HG02870 (cell line): ENCODE results near the gene CST2.
"Not testable (repeated sequence)": the region's sequence is repeated elsewhere in the genome, so short reads cannot be mapped to it uniquely, and the experiment has no call there.

Experiments
- ATAC-seq: cut with Tn5 transposase; IDR thresholded peaks from one replicate; pipeline ENCODE4 v1.9.1; 2021; ENCODE audit warnings: mild to moderate bottlenecking, moderate library complexity; ENCODE audit not compliant: unreplicated experiment

CST2 gene, protein sequence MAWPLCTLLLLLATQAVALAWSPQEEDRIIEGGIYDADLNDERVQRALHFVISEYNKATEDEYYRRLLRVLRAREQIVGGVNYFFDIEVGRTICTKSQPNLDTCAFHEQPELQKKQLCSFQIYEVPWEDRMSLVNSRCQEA

DNA sequence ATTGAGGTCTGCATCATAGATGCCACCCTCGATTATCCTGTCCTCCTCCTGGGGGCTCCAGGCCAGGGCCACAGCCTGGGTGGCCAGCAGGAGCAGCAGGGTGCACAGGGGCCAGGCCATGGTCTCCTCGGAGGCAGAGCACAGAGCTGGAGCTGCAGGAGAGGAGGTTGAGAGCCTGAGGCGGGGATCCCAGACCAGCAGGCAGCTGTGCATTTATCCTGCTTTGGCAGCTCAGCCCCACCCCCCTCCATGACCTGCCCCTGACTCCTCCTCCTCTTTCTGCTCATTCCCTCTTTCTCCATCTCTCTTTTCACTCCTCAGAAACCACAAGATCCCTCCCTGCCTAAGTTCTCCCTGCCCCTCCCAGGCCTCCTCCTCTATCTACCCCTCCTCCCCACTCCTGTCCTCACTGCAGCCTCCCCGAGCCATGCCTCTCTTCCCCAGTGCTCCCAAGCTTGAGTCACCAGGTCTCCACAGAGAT lies at the start of gene CST2:
CST2 (minus strand) TSS at position 189 of the 481 bp plus-strand sequence; CDS start at position 120, 69 bp downstream.
- ATAC-seq, result no peak

DNA sequence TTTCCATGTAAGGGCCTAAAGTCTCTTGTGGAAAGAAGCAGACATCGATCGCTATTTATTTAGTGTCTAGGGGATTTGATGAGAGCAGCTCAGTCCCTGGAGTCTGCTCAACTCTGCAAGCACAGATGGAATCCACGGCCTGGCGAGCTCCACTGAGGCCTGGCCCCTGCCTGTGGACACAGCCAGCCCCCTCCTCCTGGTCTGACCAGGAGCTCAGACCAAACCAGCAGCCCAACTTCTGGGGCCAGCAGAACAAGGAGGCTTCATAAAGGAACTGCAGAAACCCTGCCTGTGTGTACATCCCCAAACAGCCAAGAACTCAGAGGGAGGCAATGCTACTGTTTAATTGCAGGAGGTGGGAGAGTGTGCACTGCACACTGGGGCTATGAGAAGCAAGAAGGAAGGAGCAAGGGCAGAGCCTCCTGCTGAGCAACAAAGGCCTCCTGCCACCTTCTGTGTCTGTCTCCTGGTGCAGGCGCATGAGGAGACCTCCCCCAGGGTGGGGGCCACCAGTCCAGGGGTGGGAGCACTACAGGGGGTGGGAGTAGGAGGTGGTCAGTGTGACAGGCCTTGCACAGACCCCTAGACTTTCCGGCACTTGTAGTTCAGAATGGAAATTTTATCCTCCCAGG lies 49.2 kb upstream of the CST2 start:
- ATAC-seq, result no peak

DNA sequence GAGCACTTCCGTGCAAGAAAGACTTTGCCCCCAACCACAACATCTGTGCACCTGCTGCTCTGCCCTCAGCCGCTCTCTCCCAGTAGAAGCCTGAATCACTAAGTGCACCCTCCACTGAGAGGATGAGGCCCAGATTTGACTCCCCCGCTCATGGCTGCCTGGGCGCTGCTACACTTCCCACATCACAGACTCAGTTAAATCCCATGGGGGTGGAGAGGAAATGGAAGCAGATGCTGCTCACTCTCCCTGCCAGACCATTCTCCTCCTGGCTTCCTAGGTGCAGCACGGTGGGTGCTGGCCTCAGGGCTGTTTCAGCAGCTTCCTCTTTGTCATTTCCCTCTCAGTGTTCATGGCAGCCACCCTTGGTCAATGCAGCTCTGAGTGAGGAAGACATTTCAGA lies 48.2 kb upstream of the CST2 start:
- no peak for ATAC-seq

DNA sequence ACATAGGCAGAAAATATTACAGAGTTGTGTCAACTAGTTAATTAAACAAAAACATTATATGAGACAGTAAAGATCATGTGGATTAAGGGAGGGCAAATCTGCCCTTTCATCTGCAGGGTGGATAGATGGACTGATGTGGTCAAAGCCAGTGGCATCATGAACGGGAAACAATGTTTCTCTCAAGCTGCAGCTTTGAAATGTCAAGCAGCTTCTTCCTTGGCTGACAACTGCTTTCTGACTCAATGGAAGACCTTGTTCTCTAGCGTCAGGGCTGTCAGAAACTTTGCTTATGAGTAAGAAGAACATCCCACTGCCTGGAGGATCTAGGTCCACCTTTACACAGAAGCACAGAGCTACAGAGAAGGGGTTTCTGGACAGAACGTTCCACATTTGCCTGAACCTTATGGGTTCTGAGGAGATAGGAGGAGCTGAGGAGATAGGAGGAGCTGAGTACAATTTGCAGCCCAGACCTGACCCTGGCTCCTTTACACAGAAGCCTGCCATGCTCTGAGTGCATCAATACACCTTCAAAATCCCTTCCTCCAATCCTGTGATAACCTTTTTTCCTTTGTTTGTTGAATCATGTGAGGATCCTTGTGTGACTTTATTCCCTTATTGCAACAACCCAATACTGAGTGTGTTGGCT lies 47.0 kb upstream of the CST2 start:
- no peak for ATAC-seq

DNA sequence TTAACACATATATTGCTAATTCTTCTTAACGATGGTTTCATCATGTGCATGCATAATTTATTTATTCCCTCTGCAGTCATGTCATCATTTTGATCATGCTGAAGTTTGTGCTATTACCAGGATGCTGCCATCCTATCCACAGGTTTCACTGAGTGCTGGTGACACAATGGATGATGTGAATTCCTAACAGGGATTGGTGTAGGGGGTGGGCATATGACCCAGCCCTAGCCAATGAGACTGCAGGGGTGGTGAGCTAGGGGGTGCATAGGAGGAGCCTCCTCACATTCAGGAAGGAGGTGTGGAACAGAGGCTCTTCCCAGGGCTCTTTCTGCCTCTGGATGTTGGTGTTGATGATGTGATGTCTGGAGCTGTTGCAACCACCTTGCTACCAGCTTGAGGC lies 45.5 kb upstream of the CST2 start:
- ATAC-seq, result no peak

DNA sequence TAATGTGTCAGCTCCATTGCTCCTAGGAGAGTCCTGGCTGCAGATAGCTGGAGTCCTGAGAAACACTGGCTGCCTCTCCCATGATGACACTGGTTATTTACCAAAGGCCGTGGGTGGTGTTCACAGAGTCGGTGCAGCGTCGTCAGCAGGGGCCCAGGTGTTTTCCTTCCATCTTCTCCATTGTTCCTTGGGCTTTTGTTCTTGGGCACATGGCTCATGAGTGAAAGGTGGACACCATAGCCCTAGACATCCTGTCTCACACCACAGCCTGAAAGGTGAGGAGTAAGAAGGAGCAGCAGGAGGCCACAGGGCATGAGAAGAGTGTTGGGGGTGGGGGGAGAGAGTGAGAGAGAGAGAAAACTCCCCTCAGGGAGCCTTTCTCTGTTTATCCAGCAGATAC lies 43.9 kb upstream of the CST2 start:
- ATAC-seq, result no peak

DNA sequence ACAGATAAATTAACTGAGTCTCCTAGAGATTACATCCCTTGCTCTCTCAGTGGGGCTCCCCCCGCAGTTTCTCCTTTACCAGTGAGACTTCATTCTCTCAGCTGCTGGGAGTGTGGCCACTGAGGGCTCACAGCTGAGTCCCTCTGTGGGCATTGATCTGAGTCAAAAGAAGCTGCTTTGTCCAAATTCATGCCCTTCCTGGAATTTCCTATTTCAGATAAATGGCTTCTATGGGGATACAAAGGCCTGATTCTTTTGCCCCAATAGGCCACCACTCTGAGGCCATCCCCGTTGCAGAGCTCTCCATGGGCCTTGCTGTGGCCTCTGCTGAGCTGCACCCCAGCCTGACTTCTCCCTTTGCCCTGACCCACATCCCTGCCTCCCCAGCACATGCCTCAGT lies 43.0 kb upstream of the CST2 start:
- no peak for ATAC-seq

DNA sequence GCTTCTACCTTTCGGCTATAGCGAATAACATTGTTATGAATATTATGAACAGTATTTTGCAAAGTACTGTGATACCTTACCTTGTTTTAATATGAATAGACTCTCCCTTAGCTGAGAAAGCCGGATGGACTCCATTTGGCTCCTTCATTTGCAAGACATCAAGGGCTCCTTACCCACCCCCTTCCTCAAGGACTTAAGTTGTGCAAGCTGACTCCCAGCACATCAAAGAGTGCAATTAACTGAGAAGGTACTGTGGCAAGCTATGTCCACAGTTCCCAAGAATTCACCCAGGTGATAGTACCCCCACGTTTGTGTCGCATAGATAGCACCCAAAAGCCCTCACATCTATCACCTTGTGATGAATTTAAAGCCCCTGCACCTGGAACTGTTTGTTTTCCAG lies 41.8 kb upstream of the CST2 start:
- ATAC-seq, result no peak

DNA sequence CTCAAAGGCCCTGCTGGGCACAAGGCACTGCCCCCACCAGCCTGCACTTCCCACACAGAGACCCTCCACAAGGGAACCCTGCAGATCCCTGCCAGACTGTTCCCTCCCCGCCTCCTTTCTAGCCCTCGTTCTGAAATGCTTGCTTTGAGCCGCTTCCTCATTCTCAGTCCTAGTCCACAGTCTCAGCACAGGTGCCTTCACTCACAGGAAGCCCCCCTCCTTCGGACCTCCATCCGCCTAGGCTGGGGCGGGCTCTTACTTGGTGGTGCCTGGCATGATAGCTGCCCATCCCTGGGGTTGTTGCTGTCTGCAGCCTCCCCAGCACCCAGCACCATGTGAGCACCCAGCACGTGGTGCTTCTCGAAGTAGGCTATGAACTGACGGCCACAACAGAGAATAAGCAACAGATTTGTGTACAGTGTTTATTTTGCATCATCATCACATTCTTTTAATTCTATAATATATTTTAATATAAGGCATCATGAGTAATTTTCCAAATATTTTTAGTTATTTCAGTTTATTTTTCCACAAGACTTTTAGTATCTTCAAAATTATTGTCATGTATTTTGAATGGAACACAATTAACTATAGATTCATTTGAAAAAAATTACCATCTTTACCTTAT lies 40.7 kb upstream of the CST2 start:
- ATAC-seq, result no peak

DNA sequence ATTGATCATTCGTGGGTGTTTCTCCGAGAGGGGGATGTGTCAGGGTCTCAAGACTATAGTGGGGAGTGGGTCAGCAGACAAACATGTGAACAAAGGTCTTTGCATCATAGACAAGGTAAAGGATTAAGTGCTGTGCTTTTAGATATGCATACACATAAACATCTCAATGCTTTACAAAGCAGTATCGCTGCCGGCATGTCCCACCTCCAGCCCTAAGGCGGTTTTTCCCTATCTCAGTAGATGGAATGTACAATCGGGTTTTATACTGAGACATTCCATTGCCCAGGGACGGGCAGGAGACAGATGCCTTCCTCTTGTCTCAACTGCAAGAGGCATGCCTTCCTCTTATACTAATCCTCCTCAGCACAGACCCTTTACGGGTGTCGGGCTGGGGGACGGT lies 34.2 kb upstream of the CST2 start:
- not testable (repeated sequence) for ATAC-seq

DNA sequence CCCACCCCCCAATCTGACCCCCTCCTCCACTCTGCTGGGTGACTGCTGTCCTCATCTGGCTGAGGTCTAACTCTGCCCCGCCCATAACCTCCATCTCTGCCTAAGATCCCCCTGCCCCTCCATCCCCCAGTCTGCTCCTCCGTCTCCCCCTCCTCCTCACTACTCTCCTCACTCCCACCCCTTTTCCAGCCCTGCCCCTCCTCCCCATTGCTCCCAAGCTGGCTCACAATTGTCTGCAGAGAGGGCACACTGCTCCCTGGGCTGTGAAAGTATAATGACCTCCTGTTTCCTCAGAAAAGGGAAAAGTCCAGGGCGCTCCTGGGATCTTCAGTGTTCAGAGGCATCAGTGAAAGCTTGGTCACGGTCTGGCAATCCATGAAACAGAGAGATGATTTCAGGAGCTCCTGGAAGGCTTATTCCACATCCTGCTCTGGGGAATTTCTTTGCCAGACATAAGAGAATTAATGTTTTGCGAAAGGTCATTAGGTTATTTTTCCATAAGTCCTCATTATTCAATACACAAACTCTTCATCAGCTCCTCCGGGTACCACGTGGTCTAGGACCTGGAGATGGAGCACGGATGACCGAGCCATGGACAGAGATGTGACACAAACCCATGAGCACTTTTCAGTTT lies 31.6 kb upstream of the CST2 start:
- no peak for ATAC-seq

DNA sequence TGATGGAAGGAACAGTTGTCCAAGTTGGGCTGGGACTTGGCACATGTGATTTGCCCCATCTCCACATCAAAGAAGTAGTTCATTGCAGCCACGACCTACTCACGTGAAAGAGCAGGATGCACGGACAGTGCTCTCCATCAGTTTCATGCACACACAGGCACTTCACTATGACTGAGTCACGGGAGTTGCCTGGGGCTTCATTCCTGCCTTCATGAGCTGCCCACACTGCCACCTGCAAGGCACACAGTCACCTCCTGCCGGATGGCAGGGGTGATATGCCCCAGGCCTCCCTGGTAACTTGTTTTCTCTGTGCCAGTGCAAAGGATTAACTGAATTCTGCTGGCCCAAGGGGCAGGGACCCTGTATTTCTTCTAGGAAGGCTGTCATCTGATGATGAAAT lies 30.2 kb upstream of the CST2 start:
- no peak for ATAC-seq

DNA sequence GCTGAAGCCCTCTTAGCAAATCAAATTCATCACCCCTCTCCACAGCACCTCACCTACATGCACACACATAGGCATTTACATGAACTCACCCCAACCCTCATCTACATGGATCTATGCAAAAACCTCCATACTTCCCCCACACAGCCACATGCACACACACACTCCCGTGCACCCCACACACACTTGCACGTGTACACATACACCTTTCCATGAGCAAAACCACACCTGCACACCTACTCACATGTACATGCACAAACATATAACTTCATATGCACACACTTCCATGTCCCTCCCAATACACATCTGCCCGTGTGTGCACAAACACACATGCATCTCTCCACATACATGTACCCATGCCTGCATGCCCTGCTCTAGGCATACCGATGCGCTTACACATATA lies 29.7 kb upstream of the CST2 start:
- no peak for ATAC-seq

DNA sequence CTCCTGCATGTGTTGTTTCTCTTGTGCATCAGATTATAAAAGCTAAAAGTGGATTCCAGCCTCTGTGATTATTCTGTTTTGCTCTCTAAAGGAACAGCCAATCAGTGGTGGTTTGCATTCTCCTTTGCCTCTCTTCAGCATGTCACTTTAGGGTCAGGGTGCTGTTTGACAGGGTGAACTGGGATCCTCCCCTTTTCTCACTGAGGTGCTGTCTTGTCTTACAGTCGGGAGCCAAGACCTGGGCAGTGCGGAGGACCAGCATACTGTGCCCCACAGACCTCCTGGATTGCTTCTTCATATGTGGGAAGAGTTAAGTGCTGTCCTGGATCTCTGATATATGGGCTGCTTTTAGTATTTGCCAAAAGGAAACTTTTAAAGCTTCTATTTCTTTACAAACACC lies 15.2 kb upstream of the CST2 start:
- ATAC-seq, result no peak

DNA sequence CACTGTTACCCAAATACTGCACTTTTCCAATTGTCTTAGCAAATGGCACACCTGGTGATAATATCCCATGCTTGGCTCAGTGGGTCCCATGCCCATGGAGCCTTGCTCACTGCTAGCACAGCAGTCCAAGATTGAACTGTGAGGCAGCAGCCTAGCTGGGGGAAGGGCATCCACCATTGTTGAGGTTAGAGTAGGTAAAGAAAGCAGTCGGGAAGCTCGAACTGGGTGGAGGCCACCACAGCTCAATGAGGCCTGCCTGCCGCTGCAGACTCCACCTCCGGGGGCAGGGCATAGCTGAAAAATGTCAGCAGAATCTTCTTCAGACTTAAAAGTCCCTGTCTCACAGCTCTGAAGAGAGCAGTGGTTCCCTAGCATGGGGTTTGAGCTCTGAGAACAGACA lies 9.2 kb upstream of the CST2 start:
- ATAC-seq, result no peak

DNA sequence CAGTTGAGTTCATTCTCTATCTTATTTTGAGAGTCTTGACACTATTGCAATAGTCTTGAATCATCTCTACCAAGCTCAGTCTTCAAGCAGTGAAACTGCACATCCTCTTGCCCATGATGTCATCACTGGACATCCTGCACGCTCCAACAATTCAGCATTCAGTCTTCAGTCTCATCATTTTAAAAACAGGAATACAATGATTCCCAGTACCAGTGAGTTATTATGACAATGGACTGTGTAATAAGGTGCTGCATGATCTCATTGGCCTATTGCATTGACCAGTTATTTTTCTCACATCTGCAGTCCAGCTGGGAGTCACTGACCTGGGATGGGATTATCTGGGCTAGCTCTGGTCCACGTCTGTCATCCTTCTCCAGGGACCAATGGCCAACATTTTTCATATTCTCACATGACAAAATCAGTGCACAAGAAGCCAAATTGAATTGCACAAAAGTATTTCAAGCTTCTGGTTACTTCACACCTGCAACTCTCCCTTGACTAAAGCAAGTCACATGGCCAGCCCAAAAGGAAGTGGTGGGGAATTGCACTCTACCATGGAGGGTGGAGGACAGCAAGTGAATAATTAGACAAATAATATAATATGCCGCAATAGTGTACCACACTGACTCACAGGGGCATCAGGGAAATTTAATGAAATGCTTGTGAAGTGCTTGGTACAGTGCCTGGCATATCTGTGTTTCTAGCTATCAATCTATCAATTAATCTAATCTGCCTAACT lies 6.4 kb upstream of the CST2 start:
- ATAC-seq, result no peak

DNA sequence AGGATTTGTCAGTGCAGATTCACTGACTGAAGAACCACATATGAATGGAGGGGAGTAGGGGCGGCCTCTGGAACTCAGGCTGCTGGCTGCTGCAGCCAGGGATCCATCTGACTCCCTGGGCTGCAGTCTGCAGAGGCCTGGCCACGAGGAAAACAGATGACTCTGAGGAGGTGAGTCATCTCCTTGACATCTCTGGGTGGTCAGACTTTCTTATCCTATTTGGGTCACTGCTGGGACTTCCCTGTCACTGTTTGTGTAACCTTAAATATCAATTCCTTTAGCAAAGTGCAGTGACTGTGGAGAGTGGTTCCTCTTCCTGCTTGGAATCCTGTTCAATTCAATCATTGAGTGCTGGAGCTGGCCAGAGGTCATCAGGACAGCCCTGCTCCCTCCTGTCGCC lies 5.4 kb upstream of the CST2 start:
- ATAC-seq, result not testable (repeated sequence)

DNA sequence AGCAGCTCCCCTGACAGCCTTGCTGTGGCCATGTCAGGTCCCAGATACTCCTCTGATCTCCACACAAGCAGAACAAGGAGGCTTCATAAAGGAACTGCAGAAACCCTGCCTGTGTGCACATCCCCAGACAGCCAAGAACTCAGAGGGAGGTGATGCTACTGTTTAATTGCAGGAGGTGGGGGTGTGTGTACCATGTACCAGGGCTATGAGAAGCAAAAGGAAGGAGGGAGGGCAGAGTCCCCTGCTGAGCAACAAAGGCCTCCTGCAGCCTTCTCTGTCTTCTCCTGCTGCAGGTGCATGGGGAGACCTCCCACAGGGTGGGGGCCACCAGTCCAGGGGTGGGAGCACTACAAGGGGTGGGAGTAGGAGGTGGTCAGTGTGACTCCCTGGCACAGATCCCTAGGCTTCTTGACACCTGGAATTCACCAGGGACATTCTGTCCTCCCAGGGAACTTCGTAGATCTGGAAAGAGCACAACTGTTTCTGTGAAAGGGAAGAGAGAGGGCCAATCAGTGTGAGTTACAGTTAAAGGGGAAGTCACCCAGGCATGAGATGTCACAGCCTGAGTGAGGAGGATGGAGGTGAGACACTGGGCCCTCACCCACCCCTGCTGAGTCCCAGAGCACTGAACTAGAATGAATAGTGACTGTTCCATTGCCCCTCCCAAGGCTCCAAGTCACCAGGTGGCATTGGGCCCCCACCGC lies 2.8 kb downstream of the CST2 start:
- no peak for ATAC-seq

DNA sequence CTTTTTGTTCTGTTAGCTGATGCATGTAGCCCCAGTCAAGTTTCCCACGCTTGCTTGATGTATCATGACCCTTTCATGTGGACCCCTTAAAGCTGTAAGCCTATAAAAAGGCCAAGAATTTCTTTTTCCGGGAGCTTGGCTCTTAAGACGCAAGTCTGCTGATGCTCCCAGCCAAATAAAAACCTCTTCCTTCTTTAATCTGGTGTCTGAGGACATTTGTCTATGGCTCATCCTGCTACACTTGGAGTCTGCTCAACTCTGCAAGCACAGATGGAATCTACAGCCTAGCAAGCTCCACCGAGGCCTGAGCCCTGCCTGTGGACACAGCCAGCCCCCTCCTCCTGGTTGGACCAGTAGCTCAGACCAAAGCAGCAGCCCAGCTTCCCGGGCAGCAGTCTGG lies 3.4 kb downstream of the CST2 start:
- no peak for ATAC-seq

DNA sequence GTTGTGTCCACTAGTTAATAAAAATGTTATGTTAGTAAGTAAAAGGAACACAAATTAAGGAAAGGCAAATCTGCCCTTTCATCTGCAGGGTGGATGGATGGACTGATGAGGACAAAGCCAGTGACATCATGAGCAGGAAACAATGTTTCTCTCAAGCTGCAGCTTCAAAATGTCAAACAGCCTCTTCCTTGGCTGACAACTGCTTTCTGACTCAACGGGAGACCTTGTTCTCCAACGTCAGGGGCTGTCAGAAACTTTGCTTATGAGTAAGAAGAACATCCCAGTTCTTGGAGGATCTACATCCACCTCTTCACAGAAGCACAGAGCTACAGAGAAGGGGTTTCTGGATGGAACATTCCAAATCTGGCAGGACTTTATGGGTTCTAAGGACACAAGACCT lies 6.0 kb downstream of the CST2 start:
- ATAC-seq, result no peak
